GM19455 (cell line): Measurements from ENCODE around the gene ARHGEF1.

ENCODE experiments used
- ATAC-seq: cut with Tn5 transposase; IDR thresholded peaks from one replicate; pipeline ENCODE4 v1.9.1; 2021; ENCODE audit not compliant: unreplicated experiment

ARHGEF1 gene

DNA sequence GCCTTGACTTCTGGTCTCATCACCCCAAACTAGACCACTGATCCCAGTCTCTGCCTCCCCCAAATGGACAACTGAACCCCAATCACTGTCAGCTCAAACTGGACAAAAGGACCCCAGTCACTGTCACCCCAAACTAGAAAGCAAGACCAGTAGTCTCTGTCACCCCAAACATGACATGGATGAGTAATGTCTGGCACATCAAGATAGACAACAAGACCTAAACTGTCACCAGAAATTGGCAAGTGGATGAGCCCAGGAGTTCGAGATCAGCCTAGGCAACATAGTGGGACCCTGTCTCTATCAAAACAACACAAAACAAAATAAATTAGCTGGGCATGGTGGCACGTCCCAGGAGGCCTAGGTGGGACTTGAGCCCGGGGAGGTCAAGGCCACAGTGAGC is 64.1 kb downstream of the ARHGEF1 start:
- ATAC-seq = no peak

DNA sequence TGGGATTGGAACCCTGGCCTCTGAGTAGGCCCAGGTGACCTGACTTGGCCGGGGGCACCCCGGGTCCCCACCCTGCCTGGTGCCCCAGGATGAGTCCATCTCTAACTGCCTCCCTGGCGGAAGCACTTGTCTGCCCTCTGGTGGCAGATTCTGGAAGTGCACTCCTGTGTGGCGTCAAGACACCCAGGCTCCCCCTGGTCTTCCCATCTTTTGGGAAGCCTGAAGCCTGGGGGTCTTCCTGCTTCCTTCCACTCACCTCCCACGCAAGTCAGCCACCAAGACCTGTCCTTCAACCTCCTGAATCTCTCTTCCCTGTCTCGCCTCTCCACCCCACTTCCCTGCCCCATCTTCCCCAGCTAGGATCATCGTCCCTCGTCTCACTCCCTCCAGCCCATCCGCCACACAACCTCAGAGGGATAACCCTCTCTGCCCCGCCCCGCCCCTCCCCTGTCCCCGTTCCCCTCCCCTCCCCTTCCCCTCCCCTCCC is 68.7 kb downstream of the ARHGEF1 start:
- ATAC-seq = no peak

DNA sequence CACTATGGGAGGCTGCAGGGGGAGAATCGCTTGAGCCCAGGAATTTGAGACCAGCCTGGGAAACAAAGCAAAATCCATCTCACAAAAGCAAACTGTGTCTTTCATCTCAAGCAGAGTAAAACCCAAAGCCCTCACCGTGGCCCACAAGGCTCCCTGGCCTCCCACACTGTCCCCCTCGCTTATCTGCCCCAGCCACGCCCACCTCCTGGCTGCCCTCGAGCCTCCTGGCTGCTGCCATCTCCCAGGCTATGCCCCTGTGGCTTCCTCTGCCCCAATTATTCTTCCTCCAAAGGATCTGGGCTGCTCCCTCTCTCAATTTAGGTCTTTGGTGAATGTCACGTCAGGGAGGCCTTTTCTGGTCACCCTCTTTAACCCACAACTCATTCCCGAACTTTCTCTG is 72.5 kb downstream of the ARHGEF1 start:
- no peak for ATAC-seq

DNA sequence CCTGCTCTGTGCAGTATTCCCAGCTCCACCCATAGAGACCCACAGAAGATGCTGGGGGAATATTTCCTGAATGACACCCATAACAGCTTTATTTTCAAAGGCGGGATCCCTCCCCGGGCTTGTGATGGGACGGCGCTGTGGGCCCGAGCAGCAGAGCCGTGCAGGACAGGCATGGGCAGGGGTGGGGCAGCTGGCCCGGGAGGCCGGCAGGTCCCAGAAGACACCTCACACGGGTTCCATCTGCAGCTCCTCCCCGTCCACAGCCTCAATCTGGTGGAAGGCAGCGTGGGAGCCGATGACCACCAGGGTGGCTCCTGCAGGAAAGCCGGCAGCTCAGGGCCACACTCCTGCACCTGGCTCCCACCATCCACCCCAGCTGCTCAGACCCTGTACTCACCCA is 73.6 kb downstream of the ARHGEF1 start:
- ATAC-seq = no peak
